ENCODE results near the gene KLHL36. TPM values are rescaled to one million over a fixed set of nuclear protein-coding genes. Genes with fewer than 3 reads are reported as not detected.
A peak's percentile ranks its signal among the peaks of the same experiment; 100 is the strongest.

KLHL36 gene
- total and polyA plus RNA-seq, 9 of the 15 experiments (the other 6 are each of a cell fraction or from before 2014, with no cell fraction given) = 2.1 to 51.2 (median 18.5) TPM

DNA sequence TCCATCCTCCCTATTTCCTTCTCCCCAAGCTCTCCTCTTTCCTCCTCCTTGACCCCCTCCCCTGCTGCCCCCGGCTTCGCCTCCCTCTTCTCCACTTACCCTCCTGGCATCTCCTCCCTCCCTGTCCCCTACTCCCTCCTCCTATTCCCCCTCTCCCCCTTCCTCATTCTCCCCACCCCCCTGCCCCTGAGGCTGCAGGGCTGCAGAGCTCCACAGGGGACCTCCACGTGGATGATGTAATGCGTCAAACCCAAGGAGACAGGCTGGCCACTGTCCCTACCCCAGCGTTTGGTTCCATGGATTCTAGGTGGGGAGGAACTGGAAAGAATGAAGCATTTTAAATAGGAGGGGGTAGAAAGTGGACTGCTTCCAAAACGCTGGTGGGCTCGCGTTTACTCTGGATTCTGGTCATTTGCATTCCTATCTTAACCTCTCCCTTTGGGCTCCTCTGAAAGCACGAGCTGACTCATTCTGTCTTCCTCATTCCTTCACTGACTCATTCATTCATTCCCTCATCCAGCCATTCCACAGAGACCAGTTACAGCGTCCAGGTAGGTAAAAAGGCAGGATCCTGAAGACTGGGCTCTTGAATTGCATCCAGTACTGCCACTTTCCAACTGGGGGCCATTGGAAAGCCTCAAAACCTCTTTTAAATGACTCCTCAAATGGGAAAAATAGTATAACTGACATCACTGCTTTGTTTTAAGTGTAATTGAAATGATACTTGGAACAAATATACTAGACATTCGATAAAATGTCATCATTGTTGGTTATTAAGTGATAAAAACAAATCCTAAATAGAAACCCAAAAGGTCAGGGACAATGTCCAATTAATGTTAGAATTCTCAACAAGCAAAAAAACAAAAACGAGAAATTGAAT is 29.5 kb upstream of the KLHL36 start (continued):
- TF ChIP-seq, protein P1, sequence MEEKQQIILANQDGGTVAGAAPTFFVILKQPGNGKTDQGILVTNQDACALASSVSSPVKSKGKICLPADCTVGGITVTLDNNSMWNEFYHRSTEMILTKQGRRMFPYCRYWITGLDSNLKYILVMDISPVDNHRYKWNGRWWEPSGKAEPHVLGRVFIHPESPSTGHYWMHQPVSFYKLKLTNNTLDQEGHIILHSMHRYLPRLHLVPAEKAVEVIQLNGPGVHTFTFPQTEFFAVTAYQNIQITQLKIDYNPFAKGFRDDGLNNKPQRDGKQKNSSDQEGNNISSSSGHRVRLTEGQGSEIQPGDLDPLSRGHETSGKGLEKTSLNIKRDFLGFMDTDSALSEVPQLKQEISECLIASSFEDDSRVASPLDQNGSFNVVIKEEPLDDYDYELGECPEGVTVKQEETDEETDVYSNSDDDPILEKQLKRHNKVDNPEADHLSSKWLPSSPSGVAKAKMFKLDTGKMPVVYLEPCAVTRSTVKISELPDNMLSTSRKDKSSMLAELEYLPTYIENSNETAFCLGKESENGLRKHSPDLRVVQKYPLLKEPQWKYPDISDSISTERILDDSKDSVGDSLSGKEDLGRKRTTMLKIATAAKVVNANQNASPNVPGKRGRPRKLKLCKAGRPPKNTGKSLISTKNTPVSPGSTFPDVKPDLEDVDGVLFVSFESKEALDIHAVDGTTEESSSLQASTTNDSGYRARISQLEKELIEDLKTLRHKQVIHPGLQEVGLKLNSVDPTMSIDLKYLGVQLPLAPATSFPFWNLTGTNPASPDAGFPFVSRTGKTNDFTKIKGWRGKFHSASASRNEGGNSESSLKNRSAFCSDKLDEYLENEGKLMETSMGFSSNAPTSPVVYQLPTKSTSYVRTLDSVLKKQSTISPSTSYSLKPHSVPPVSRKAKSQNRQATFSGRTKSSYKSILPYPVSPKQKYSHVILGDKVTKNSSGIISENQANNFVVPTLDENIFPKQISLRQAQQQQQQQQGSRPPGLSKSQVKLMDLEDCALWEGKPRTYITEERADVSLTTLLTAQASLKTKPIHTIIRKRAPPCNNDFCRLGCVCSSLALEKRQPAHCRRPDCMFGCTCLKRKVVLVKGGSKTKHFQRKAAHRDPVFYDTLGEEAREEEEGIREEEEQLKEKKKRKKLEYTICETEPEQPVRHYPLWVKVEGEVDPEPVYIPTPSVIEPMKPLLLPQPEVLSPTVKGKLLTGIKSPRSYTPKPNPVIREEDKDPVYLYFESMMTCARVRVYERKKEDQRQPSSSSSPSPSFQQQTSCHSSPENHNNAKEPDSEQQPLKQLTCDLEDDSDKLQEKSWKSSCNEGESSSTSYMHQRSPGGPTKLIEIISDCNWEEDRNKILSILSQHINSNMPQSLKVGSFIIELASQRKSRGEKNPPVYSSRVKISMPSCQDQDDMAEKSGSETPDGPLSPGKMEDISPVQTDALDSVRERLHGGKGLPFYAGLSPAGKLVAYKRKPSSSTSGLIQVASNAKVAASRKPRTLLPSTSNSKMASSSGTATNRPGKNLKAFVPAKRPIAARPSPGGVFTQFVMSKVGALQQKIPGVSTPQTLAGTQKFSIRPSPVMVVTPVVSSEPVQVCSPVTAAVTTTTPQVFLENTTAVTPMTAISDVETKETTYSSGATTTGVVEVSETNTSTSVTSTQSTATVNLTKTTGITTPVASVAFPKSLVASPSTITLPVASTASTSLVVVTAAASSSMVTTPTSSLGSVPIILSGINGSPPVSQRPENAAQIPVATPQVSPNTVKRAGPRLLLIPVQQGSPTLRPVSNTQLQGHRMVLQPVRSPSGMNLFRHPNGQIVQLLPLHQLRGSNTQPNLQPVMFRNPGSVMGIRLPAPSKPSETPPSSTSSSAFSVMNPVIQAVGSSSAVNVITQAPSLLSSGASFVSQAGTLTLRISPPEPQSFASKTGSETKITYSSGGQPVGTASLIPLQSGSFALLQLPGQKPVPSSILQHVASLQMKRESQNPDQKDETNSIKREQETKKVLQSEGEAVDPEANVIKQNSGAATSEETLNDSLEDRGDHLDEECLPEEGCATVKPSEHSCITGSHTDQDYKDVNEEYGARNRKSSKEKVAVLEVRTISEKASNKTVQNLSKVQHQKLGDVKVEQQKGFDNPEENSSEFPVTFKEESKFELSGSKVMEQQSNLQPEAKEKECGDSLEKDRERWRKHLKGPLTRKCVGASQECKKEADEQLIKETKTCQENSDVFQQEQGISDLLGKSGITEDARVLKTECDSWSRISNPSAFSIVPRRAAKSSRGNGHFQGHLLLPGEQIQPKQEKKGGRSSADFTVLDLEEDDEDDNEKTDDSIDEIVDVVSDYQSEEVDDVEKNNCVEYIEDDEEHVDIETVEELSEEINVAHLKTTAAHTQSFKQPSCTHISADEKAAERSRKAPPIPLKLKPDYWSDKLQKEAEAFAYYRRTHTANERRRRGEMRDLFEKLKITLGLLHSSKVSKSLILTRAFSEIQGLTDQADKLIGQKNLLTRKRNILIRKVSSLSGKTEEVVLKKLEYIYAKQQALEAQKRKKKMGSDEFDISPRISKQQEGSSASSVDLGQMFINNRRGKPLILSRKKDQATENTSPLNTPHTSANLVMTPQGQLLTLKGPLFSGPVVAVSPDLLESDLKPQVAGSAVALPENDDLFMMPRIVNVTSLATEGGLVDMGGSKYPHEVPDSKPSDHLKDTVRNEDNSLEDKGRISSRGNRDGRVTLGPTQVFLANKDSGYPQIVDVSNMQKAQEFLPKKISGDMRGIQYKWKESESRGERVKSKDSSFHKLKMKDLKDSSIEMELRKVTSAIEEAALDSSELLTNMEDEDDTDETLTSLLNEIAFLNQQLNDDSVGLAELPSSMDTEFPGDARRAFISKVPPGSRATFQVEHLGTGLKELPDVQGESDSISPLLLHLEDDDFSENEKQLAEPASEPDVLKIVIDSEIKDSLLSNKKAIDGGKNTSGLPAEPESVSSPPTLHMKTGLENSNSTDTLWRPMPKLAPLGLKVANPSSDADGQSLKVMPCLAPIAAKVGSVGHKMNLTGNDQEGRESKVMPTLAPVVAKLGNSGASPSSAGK (IDR thresholded peaks at IDR 0.05) = peak; percentile 77
- no peak for TF ChIP-seq KLF16 (IDR thresholded peaks at IDR 0.05)
- no peak for TF ChIP-seq HNRNPK (IDR thresholded peaks at IDR 0.05; ENCODE audit: low read depth, low read length, poor library complexity, severe bottlenecking)
- no peak for TF ChIP-seq ZNF174 (CRISPR knock-in tag; IDR thresholded peaks at IDR 0.05)
- TF ChIP-seq ZNF274 (IDR thresholded peaks at IDR 0.05; ENCODE audit: borderline replicate concordance, low read depth, low read length) = no peak
- TF ChIP-seq, protein P2, sequence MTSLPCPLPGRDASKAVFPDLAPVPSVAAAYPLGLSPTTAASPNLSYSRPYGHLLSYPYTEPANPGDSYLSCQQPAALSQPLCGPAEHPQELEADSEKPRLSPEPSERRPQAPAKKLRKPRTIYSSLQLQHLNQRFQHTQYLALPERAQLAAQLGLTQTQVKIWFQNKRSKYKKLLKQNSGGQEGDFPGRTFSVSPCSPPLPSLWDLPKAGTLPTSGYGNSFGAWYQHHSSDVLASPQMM (CRISPR knock-in tag; IDR thresholded peaks at IDR 0.05) = no peak
- peak; percentile 60 for TF ChIP-seq SMAD1 (IDR thresholded peaks at IDR 0.05; ENCODE audit: low read depth, low read length, partially characterized antibody)
- TF ChIP-seq EP400 (IDR thresholded peaks at IDR 0.05) = peak; percentile 90
- TF ChIP-seq KLF13 (tag; IDR thresholded peaks at IDR 0.05; ENCODE audit: borderline replicate concordance, low read depth) = no peak
- TF ChIP-seq ARNT (IDR thresholded peaks at IDR 0.05) = no peak
- no peak for TF ChIP-seq ZKSCAN3 (CRISPR knock-in tag; IDR thresholded peaks at IDR 0.05)
- TF ChIP-seq, protein P3, sequence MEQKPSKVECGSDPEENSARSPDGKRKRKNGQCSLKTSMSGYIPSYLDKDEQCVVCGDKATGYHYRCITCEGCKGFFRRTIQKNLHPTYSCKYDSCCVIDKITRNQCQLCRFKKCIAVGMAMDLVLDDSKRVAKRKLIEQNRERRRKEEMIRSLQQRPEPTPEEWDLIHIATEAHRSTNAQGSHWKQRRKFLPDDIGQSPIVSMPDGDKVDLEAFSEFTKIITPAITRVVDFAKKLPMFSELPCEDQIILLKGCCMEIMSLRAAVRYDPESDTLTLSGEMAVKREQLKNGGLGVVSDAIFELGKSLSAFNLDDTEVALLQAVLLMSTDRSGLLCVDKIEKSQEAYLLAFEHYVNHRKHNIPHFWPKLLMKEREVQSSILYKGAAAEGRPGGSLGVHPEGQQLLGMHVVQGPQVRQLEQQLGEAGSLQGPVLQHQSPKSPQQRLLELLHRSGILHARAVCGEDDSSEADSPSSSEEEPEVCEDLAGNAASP (IDR thresholded peaks at IDR 0.05) = no peak
- TF ChIP-seq RFX7 (CRISPR knock-in tag; IDR thresholded peaks at IDR 0.05) = no peak
- TF ChIP-seq TAF1 (IDR thresholded peaks at IDR 0.05; ENCODE audit: control insufficient read depth, extremely low read depth, insufficient read depth, low read length, severe bottlenecking) = no peak
- TF ChIP-seq ZFPM2 (CRISPR knock-in tag; IDR thresholded peaks at IDR 0.05) = no peak
